ENCODE results near the gene PPP1CA.

PPP1CA gene

DNA sequence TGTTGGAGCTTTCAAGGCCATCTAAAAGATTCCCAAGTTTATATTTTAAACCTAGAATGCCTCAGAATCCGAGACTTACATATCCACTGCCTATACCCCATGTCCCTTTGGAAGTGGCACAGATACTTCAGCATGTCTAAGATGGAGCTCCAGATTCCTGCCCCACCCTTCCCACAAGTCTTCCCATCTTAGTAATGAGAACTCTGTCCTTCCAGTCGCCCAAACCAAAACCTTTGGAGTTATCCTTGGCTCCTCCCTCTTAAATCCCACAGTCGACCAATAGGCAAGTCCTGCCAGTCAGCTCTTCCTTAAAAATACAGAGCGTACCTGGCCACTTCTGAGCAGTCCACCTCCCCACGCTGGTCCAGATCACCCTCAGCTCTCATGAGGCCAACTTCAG is 52.6 kb downstream of the PPP1CA start:
- DNase-seq: no peak
